ENCODE results near the gene TPRA1.

The TPRA1 gene

GRCh38 chr3:127552038-127552437, 38.5 kb downstream of the TPRA1 start:
- no peak for DNase-seq

- no peak for DNase-seq
Observed at GRCh38 chr3:127551178-127551577, 39.4 kb downstream of the TPRA1 start.

DNA sequence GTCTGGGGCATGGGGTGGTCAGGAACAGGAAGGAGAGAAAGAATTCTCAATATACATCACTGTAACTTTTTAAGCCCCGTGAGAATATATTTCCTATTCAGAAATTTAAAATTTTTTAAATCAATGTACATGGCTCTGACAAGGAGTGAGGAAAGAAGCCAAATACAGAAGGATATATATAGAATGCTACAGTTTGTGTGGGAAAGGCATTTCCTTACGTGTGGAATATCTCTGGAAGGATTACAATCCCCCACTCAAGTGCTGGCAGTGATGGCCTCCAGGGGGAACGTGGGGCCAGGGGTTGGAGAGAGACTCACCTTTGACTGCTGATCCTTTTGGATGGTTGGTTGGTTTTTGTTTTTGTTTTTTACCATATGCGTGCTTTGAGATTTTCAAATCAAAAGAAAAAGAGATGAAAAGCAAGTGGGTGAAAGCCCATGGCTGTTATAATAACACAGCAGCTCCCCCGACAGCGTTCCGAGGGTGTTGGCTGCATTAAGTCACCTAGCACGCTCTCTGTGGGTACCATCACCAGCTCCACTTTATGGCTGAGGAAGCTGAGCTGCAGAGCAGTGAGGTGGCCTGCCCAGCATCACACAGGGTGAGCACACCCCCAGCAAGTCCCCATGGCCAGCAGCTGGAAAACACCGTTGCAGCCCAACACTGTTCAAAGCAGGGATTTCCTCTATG, 39.9 kb downstream of the TPRA1 start:
- DNase-seq: no peak

DNA sequence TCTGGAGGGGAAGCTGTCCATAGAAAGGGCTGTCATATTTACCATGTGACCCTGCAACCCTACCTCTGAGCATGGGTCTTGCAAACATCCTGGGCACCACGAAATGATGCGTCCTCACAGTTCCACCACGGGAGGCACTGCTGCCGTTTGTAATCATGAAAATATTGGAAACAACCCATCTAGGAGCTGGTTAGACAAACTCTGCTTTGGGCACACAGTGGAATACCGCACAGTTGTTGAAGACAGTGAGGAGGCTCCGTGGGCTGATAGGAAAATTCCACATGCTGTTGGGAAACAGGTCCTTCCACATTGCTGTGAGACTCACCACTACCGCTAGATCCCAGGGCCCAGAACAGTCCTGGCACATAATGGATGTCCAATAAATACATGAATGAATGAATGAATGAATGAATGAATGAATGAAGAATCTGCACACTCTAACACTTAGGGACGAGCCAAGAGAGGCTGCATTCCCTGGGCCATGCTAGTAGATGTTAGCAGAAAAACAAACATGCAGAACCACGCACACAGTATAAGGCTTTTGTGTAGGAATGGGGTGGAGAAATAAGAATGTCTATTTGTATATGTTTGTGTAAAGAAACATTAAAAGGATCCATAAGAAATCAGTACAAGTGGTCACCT, 40.6 kb downstream of the TPRA1 start:
- no peak for DNase-seq

DNA sequence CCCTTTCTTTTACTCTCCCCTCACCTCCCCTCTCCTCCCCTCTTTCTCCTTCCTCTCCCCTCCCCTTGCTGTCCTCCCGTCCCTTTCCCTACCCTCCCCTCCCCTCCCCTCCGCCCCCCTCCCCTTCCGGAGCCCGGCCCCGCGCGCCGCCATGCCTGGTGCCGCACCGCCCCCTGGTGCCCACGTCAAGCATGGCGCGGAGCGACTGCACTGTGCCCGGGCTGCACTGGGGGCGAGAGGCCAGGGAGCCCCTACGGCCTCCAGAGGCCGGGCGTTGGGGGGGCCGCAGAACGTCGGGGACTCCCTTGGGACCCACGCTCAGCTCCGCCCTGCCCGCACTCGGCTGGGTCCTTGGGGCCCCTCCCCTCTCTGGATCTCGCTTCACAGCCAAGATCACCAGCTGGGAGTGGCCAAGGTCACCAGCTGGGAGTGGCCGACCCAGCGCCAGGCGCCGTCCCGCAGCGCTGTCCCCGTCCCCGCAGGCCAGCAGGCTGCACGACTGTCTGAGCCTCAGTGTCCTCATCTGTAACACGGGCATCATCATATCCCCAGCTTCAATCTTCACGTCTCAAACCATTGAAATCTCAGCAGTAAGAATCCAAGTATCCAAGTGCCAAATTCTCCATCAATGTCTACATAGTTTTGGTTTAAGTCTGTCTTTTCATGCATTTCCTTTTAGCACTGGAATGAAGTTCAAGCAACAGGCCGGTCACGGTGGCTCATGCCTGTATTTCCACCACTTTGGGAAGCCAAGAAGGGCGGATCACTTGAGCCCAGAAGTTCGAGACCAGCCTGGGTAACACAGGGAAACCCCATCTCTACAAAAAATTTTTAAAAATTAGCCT, 42.5 kb downstream of the TPRA1 start:
- DNase-seq: peak; percentile 59

DNA sequence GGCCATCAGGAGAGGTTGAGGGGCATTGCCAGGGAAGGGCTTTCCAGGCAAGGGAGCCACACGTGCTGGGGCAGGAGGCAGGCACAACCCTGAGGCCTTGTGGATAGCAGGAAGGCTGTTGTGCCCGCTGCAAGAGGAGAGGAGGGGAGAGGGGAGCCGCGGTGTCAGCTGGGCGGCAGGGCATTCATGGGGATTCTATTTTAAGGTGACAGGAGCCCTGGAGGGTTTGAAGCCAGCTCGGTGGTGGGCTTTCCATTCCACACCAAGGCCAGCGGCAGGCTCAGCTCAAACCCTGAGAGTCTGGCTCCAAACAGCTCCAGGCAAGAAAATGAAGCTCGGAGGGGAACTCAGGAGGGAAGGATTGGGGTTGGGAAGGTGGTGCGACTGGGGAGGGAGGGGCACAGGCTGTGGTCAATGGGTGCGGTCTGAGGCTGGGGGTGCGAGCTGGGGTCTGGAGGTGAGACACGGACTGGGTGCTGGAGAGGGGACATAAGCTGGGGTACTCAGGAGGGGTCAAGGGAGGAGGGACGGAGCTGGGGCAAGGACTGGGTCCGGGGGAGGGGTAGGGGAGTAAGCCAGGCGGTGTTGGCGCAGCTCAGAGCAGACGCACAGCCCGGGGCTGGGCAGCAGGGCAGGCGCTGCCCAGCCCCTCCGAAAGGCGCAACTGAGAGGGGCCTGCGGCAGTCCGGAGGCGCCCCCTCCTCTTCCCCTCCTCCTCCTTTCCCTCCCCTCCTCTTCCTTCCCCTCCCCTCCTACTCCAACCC, 43.4 kb downstream of the TPRA1 start:
- DNase-seq: no peak

DNA sequence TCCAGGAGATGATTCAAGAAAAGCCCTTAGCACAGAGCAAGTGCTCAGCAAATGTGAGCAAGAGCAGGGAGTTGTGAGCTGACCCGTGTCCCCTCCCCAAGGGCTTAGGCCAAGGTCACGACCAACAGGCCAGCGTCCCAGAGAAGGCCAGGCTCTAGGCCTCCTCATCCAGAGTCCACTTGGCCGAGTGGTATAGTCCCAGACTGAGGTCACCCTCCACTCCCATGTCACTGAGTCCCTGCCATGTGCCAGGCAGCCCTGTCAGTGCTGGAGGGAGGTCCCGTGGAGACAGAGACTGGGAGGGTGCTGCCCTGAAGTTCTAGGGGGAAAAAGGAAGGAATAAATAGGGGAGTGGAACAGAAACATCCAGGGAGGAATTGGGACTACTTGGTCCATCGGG, 44.0 kb downstream of the TPRA1 start:
- DNase-seq: no peak

DNA sequence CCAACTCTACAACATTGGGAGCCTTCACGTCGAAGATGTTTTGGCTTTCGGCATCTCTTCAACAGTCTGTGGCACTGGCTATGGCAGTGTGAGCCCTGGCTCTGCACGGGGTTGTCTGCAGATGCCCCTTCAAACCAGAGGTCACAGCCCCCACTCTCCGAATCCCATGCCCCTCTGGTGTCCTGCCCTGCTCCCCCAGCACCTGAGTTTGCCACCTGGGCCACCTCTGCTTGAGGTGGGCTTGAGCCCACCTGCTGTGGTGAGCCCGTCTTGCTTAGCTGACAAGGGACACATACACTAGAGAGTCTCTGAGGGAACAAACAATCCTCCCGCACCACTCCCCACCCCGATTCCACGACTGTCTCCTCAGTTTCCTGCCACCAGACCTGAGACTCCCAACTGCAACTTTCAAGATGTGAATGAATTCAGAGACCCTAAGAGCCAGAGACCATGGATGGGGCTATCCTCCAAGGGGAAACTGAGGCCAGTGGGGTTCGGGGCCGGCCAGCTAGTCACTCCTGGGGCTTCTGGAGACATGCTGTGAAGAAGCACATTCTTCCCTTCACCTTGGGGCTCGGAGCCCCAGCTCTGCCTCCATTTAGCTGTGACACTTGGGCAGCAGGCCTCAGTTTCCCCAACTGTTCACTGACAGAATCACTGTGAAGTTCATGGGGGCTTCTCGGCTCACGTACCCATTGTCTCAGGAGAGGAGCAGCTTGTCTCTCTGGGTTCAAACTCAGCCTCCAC, 44.6 kb downstream of the TPRA1 start:
- DNase-seq: no peak

GRCh38 chr3:127545216-127545615, 45.3 kb downstream of the TPRA1 start:
- no peak for DNase-seq

DNA sequence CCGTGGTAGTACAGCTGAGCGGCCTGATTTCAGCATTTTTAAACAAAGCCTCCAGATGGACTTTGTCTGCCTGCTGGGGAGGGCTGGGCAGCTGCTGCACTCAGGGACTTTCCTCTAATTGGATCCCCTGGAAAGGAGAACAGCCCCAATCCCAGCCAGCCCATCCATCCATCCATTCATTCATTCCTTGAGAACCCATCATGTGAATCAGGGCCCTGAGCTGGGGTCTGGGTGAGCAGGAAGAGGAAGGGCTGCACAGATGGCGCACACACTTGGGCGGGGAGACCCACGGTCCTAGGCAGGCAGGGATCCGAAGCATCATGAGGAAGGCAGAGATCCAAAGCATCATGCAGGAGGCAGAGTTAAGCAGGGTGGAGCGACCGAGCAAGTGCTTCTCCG, 45.7 kb downstream of the TPRA1 start:
- DNase-seq: no peak

DNA sequence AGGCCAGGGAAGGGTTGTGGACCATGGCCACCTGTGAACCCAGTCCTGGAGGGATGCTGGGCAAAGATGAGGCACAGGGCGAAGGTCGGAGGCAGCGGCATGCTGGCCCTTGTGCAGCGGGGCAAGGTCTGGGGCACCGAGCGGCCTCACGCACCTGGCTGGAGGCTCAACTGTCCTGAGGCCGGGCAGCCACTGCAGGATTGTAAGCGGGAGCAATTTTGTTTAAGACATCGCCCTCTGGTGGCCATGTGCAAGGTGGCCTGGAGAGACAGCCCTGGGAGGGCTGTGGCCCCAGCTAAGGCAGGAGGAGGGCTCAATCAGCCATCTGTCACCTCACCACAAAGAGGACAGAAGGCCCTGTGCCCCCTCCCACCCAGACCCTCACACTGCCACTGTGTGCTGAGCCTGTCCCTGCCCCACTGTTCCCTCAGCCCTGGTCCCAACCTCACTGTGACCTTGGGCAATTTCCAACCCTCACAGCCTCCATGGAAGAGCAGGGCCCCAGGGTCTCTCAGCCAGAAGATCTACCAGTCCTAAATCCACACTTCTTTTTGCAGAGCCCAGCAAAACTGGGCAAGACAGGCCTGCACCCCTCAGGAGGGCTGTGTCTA, 46.2 kb downstream of the TPRA1 start:
- DNase-seq: peak; percentile 12

DNA sequence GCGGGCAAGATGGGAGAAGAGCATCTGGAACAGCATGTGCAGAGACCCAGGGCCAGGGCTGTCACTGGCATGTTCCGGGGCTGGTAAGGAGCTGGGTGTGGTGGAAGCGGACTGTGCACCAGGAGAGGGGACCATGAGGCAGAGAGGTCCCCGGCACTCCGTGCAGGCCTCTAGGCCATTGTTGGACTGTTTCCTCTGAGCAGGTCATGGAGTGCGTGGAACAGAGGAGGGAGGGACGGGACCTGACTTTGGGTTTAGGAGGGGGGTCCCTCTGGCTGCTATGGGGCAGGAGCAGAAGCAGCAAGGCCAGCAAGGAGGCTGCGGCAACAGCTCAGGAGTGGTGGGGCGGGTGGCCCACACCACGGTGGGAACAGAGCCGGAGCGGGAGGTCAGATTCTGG, 47.1 kb downstream of the TPRA1 start:
- DNase-seq: no peak

- DNase-seq: no peak
Observed at GRCh38 chr3:127542441-127542952, 48.0 kb downstream of the TPRA1 start.

GRCh38 chr3:127541320-127541719, 49.2 kb downstream of the TPRA1 start:
- DNase-seq: no peak

GRCh38 chr3:127539366-127540060, 51.0 kb downstream of the TPRA1 start:
- no peak for DNase-seq

DNA sequence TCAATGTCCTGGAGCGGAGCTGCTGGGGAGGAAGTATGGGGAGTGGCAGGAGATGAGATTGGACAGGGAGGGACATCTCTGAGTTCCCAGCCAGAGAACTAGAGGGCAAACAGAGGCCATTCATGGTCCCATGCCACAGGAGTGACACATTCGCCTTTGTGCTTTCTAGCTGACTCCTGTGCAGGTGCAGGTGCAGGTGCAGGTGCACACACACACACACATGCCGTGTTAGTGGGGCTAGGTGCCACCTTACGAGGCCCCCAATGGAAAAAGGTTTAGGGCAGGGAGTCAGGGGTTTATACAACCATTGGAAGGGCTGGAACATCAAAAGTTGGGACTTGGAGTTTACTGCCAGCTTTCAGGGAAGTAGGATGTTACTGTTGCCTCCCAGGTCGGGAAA, 52.0 kb downstream of the TPRA1 start:
- DNase-seq: no peak

GRCh38 chr3:127536830-127537812, 53.4 kb downstream of the TPRA1 start:
- no peak for DNase-seq

DNA sequence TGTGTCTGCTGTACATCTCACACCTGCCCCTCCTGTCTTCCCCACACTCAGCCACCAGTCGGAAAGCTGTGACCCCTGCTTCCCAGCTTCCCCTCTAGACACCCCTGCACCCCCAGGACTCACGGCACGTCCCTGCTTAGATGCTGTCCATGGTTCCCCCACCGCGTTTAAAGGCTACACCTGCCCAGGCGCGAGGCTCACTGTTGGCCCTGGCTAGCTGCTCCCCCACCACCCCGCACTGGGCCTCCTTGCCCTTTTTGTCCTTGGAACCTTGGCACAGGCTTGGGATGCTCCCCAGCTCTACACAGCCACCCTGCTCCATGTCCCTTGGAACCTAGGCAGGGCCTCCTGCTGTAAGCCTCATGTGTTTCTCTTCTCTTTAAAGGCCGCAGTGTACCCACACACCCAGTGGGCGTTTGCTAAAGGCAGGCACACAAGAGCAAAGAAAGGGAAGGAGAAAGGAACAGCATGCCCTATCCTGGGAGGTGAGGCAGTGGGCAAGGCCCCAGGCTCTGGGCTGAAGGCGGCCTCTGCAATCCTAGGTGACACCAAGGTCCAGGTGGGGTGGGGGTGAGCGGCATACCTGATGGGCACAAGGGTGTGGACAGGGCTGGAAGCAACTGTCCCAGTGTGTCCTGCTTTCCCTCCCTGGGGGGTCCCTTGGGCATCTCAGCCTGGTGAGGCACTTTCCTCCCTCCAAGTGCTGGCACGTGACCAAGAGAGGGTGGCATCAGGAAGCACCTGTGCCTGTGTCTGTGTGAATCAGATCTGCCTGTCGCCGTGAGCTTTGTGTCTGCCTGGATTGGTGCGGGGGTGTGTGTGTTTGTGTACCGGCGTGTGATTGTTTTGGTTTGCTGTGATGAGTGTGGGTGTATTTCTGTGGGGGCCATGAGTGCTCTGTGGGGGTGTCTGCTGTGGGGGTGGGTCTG, 54.4 kb downstream of the TPRA1 start:
- DNase-seq: no peak
